K562 (cell line): ENCODE results near the gene MYO1E. TPM values are rescaled to one million over a fixed set of nuclear protein-coding genes. Genes with fewer than 3 reads are reported as not detected.

Source experiments
- ATAC-seq: fragments of 200-7000 bp; cut with Tn5 transposase; 3 replicates; pipeline ENCODE4 v1.9.1; 2020; ENCODE audit warnings: moderate library complexity
- BruUV-seq: library from RNA; stranded (reverse); fragments of 400-500 nt; replicated peaks from 2 replicates; lab custom pipeline; 2021; lab: Mats Ljungman, UMichigan
- CTCF ChIA-PET: fragments of 300-600 bp; formaldehyde crosslinking; extraction: SDS; loops from one replicate; lab custom pipeline; 2021; ENCODE audit warnings: low intra/inter-chr PET ratio; lab: Yijun Ruan, JAX
- POLR2A ChIA-PET: fragments of 300-600, 350-650 bp; sonication (Branson Sonifier 250); formaldehyde crosslinking; extraction: SDS; loops from one replicate; lab custom pipeline; 2021; ENCODE audit warnings: antibody characterized with exemption, inconsistent platforms; lab: Yijun Ruan, JAX
- DNase-seq, 4 experiments: peaks; one replicate each; pipeline versions ENCODE4 v3.0.0 to v3.0.0-alpha.2; 2011 to 2018; ENCODE audit warnings: low spot score in 3 of 4, mixed read lengths in 3 of 4; ENCODE audit errors: extremely low read depth in 1 of 4
- FAIRE-seq: peaks from 2 replicates; lab custom pipeline; 2011; peaks lifted over from hg19 to GRCh38; lab: Jason Lieb, UNC
- H2AFZ ChIP-seq: 2 replicates; pipeline ENCODE4 v1.6.0; 2011; ENCODE audit warnings: low read depth, low read length, control low read depth, inconsistent platforms
- H3K27ac ChIP-seq: fragments of 200-600 bp; 3 replicates; pipeline ENCODE4 v1.8.0; 2011; ENCODE audit warnings: low read depth, mild to moderate bottlenecking, control low read depth, inconsistent platforms, low read length, moderate library complexity, mixed read lengths; ENCODE audit errors: extremely low read depth
- H3K27me3 ChIP-seq, 2 experiments: fragments of 300-600 bp in 1 of 2; 2 replicates in 1 of 2; 3 replicates in 1 of 2; pipeline versions ENCODE4 v1.6.0 to v1.8.0; 2011; ENCODE audit warnings: inconsistent platforms in 2 of 2, low read length in 2 of 2, mild to moderate bottlenecking in 1 of 2, mixed read lengths in 1 of 2, moderate library complexity in 1 of 2; ENCODE audit not compliant: control insufficient read depth in 2 of 2, insufficient read depth in 2 of 2
- H3K36me3 ChIP-seq: fragments of 300-600 bp; 3 replicates; pipeline ENCODE4 v1.8.0; 2011; ENCODE audit warnings: mild to moderate bottlenecking, low read length, inconsistent platforms; ENCODE audit not compliant: control insufficient read depth, insufficient read depth
- H3K4me1 ChIP-seq, 2 experiments: fragments of 200-600 bp in 1 of 2; replicated peaks in 1 of 2; 2 replicates in 1 of 2; 3 replicates in 1 of 2; pipeline versions ENCODE4 v1.5.1 to v1.8.0; 2011; ENCODE audit warnings: inconsistent platforms in 2 of 2, low read length in 2 of 2, mild to moderate bottlenecking in 1 of 2, mixed read lengths in 1 of 2, moderate library complexity in 1 of 2; ENCODE audit not compliant: control insufficient read depth in 2 of 2, insufficient read depth in 2 of 2
- H3K4me2 ChIP-seq: 2 replicates; pipeline ENCODE4 v1.6.1; 2011; ENCODE audit warnings: low read length, control low read depth, inconsistent platforms, mixed read lengths; ENCODE audit not compliant: insufficient read depth
- H3K4me3 ChIP-seq: fragments of 200-600 bp; sonication (generic), shearing (Covaris generic); 2 replicates; pipeline ENCODE4 v1.5.1; 2016; ENCODE audit warnings: control low read depth, inconsistent platforms
- H3K79me2 ChIP-seq: fragments of 200-600 bp; 3 replicates; pipeline ENCODE4 v1.8.0; 2011; ENCODE audit warnings: low read length, inconsistent platforms; ENCODE audit not compliant: control insufficient read depth, insufficient read depth
- H3K9ac ChIP-seq, 2 experiments: 2 replicates each; pipeline versions ENCODE4 v1.6.0 to v1.6.1; 2011; ENCODE audit warnings: low read depth in 2 of 2, low read length in 2 of 2, control low read depth in 1 of 2, inconsistent platforms in 1 of 2, mild to moderate bottlenecking in 1 of 2, mixed read lengths in 1 of 2; ENCODE audit not compliant: insufficient read depth in 1 of 2
- H3K9me1 ChIP-seq: one replicate; pipeline ENCODE4 v1.6.0; 2011; ENCODE audit warnings: inconsistent platforms, mild to moderate bottlenecking, low read length, moderate library complexity; ENCODE audit not compliant: control insufficient read depth, insufficient read depth
- H3K9me3 ChIP-seq: replicated peaks from 2 replicates; pipeline ENCODE4 v1.5.1; 2011; ENCODE audit warnings: low read depth, low read length, inconsistent platforms; ENCODE audit not compliant: control insufficient read depth, insufficient read depth
- H4K20me1 ChIP-seq: replicated peaks from 2 replicates; pipeline ENCODE4 v1.6.1; 2011; ENCODE audit warnings: low read length, inconsistent platforms, mixed read lengths; ENCODE audit not compliant: control insufficient read depth, insufficient read depth
- FOXK2 ChIP-seq, 2 experiments: fragments of 450-650 bp; IDR thresholded peaks in 1 of 2; conservative IDR thresholded peaks in 1 of 2; 2 replicates each; pipeline ENCODE4 v1.6.1; 2016; ENCODE audit warnings: low read depth in 2 of 2, mild to moderate bottlenecking in 1 of 2
- SMC3 ChIP-seq: conservative IDR thresholded peaks from 2 replicates; pipeline ENCODE4 v1.6.1; 2011; ENCODE audit warnings: low read depth, low read length, improper control_type of control experiment; ENCODE audit not compliant: insufficient read depth
- SRSF1 ChIP-seq: fragments of 200-400 bp; formaldehyde crosslinking; IDR thresholded peaks from 2 replicates; pipeline ENCODE4 v1.6.1; 2017; ENCODE audit warnings: mild to moderate bottlenecking, low read depth, low read length, moderate library complexity
- in situ Hi-C: fragments of 300-500 bp; cut with MboI; formaldehyde crosslinking; loops from 4 replicates; pipeline ENCODE4 v1.15.0; 2018; ENCODE audit warnings: inconsistent platforms, mixed read lengths
- intact Hi-C: fragments of 100-400 bp; cut with micrococcal nuclease; formaldehyde crosslinking; loops from 2 replicates; pipeline ENCODE4 v1.14.2; 2022
- polyA plus RNA-seq, 8 experiments: library from polyadenylated mRNA; depleted of rRNA in 4 of 8; stranded (reverse) in 5 of 8; unstranded in 3 of 8; fragments of >200 nt; fragmentation: Nextera tagmentation in 2 of 8; fragmentation: Illumina TruSeq in 1 of 8; extraction: Ambion mirVana in 2 of 8; extraction: Trizol in 1 of 8; gene quantifications; 2 replicates each; pipeline versions ENCODE4 v1.2.1 to v1.2.3, GENCODE V29; 2011 to 2014; ENCODE audit warnings: inconsistent platforms in 1 of 8, missing spikeins in 1 of 8
- total RNA-seq, 7 experiments: library from RNA; depleted of rRNA in 6 of 7; stranded (reverse); fragments of >200 nt in 6 of 7; fragmentation: Illumina TruSeq in 2 of 7; extraction: Trizol in 2 of 7; gene quantifications; 2 replicates each; pipeline versions ENCODE4 v1.2.1 to v1.2.3, GENCODE V29; 2011 to 2021; ENCODE audit warnings: low replicate concordance in 1 of 7
- TF ChIP-seq, protein P1 (sequence below), 3 experiments: IDR thresholded peaks in 2 of 3; conservative IDR thresholded peaks in 1 of 3; 2 replicates each; pipeline ENCODE4 v1.5.1; 2011 to 2012; ENCODE audit warnings: low read length in 3 of 3, mild to moderate bottlenecking in 3 of 3, control low read depth in 2 of 3, improper control_type of control experiment in 1 of 3, inconsistent platforms in 1 of 3, low read depth in 1 of 3, mixed read lengths in 1 of 3, moderate library complexity in 1 of 3; ENCODE audit not compliant: insufficient read depth in 2 of 3

Gene MYO1E
- total and polyA plus RNA-seq, 9 of the 15 experiments (the other 6 are each of a cell fraction or from before 2014, with no cell fraction given) = under 0.01 to 0.44 (median 0.01) TPM; not detected in 6

DNA sequence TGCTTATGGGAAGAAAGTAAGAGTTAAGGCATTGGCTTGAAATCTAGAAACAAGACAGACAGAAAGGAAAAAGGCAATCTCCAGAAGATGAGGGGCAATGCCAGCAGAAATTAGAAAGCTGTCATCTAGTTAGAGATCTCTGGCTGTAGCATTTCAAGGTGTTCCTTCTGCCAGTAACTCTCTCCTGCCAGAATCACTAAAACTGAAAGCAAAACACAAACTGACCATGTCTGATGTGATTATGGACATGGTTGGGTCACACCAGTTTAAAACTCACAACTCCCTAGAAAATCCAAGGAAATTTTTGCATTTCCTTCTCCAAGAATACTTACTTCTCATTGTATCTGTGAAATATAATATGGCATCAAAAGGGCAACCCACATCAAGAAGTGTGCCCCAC, 83.1 kb downstream of the MYO1E start:
- POLR2A ChIA-PET = interaction anchor here (0.5 kb wide), 1 partner anchor 142 kb away, joined by 4 read pairs; no protein-coding TSS in a partner anchor
- Histone ChIP-seq H3K79me2 (no peaks in the 10 kb centered on the region), H3K4me2 (no peak overlapping the region), H3K9me1 (no peaks in the 10 kb centered on the region)
- FAIRE-seq = no peak
- CTCF ChIA-PET = no interaction called here
- TF ChIP-seq SRSF1 = no peak
- no peak for TF ChIP-seq SMC3
- no peak for TF ChIP-seq FOXK2 (conservative IDR thresholded peaks at IDR 0.05 in 1 of 2, IDR thresholded peaks at IDR 0.05 in 1 of 2; ENCODE audit: low read depth in 2 of 2)
- TF ChIP-seq, protein P1, sequence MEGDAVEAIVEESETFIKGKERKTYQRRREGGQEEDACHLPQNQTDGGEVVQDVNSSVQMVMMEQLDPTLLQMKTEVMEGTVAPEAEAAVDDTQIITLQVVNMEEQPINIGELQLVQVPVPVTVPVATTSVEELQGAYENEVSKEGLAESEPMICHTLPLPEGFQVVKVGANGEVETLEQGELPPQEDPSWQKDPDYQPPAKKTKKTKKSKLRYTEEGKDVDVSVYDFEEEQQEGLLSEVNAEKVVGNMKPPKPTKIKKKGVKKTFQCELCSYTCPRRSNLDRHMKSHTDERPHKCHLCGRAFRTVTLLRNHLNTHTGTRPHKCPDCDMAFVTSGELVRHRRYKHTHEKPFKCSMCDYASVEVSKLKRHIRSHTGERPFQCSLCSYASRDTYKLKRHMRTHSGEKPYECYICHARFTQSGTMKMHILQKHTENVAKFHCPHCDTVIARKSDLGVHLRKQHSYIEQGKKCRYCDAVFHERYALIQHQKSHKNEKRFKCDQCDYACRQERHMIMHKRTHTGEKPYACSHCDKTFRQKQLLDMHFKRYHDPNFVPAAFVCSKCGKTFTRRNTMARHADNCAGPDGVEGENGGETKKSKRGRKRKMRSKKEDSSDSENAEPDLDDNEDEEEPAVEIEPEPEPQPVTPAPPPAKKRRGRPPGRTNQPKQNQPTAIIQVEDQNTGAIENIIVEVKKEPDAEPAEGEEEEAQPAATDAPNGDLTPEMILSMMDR (IDR thresholded peaks at IDR 0.05 in 2 of 3, conservative IDR thresholded peaks at IDR 0.05 in 1 of 3; ENCODE audit: insufficient read depth in 2 of 3, low read depth in 1 of 3, low read length in 3 of 3) = no peak
- TF ChIP-seq, all 486 proteins: peak for 0
- H2AFZ ChIP-seq = no peak overlapping the region
- H3K27me3 ChIP-seq = peaks cover 18 to 29% of the 10 kb centered on the region in 2 experiments; a peak in 4 of 5 replicates
- intact Hi-C loops = no loop called here
- no peaks in the 10 kb centered on the region for H3K36me3 ChIP-seq
- H3K9ac ChIP-seq = no peak overlapping the region
- no TSS peak for BruUV-seq
- no peaks in the 10 kb centered on the region for H3K4me1 ChIP-seq
- no peak overlapping the region for H3K4me3 ChIP-seq
- H4K20me1 ChIP-seq = no peaks in the 10 kb centered on the region
- DNase-seq (no peak), ATAC-seq (no peak)
- in situ Hi-C loops = no loop called here
- no peak overlapping the region for H3K27ac ChIP-seq
- no peaks in the 10 kb centered on the region for H3K9me3 ChIP-seq
